DND-41 (cell line): Measurements from ENCODE around the gene QSOX1.

Experiments used
- EZH2 ChIP-seq: IDR thresholded peaks from 3 replicates; pipeline ENCODE4 v1.6.1; 2012; ENCODE audit warnings: borderline replicate concordance, low read depth, mild to moderate bottlenecking, moderate library complexity, low read length, inconsistent platforms; ENCODE audit not compliant: severe bottlenecking
- TF ChIP-seq, protein P1 (sequence below): IDR thresholded peaks from 2 replicates; pipeline ENCODE4 v1.5.1; 2012; ENCODE audit warnings: borderline replicate concordance, low read length, moderate library complexity, mild to moderate bottlenecking; ENCODE audit not compliant: poor library complexity, severe bottlenecking; ENCODE audit errors: extremely low read depth

DNA sequence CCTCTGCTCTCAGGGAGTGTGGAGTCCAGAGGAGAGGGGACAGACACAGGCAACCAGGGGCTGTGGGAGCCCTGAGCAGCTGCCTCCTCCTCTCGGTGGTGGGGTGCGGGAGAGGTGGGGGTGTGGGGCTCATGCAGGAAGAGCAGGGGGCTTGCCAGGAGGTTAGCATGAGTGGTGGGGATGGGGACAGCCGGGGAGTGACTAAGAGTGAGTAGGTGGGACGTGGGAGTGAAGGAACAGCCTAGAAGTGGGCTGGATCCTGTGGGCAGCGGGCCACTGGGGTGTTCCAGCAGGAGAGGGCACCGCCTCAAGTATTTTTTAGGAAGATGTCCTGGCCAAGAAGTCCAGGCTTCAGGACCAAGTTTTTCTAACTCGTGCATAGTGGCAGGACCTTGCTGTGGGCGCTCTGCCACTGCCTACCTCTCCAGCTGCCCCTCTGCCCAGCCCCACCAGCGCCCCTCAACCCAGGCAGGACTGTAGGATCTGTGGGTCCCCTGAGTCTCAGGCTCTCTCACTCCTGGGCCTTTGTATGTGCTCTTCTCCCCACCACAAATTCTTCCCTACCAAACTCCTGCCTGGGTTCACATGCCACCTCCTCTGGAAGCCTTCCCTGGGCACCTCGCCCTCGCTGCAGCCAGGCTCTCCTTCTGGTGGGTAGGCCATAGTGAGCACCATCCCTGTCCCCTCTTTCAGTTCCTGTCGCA lies 56.6 kb downstream of the QSOX1 start:
- TF ChIP-seq, protein P1, sequence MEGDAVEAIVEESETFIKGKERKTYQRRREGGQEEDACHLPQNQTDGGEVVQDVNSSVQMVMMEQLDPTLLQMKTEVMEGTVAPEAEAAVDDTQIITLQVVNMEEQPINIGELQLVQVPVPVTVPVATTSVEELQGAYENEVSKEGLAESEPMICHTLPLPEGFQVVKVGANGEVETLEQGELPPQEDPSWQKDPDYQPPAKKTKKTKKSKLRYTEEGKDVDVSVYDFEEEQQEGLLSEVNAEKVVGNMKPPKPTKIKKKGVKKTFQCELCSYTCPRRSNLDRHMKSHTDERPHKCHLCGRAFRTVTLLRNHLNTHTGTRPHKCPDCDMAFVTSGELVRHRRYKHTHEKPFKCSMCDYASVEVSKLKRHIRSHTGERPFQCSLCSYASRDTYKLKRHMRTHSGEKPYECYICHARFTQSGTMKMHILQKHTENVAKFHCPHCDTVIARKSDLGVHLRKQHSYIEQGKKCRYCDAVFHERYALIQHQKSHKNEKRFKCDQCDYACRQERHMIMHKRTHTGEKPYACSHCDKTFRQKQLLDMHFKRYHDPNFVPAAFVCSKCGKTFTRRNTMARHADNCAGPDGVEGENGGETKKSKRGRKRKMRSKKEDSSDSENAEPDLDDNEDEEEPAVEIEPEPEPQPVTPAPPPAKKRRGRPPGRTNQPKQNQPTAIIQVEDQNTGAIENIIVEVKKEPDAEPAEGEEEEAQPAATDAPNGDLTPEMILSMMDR: no peak
- no peak for TF ChIP-seq EZH2
